Measurements from ENCODE around the gene OARD1.

DNA sequence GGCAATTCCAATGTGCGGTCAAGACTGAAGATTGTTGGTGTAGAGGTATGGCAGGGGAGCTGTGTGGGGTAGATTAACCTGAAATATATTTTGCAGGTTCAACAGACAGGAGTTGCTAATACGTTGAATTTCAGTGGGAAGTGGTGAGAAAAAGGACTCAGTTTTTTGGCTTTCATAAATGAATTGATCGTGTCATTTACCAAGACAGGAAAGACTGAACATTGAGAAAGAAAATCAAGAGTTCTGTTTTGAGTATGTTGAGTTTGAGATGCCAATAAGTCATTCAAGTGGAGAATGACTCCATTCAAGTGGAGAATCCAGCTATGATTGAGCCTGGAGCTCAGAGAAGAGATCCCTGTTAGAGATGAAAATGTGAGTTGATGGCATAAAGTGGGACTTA is 31.7 kb upstream of the OARD1 start:
- TF ChIP-seq RAD21 (IDR thresholded peaks at IDR 0.05 in 1 of 2, conservative IDR thresholded peaks at IDR 0.05 in 1 of 2; ENCODE audit: low read depth in 2 of 2, low read length in 2 of 2) (no peak), MAX (IDR thresholded peaks at IDR 0.05) (no peak), POLR2A (IDR thresholded peaks at IDR 0.05; ENCODE audit: control extremely low read depth in 1 of 2, low read depth in 2 of 2, low read length in 2 of 2) (no peak), RFX5 (IDR thresholded peaks at IDR 0.05; ENCODE audit: borderline replicate concordance, low read depth, low read length) (no peak)
